Uterus (tissue), 4 donors: ENCODE measurements around the gene ASH1L. TPM values are rescaled to one million over a fixed set of nuclear protein-coding genes. Genes with fewer than 3 reads are reported as not detected.

Experiments
- DNase-seq, 2 donors: peaks; one replicate each; pipeline ENCODE4 v3.0.0-alpha.2; 2019 to 2020
- H3K27ac ChIP-seq, 2 donors: fragments of 200-600 bp; sonication (generic); 1 replicate in 1 of 2; 2 replicates in 1 of 2; pipeline ENCODE4 v1.5.1; 2016 to 2018
- H3K27me3 ChIP-seq, 2 donors: fragments of 200-600 bp; sonication (generic); one replicate each; pipeline ENCODE4 v1.5.1; 2018 to 2019; ENCODE audit warnings: control low read depth in 1 of 2
- H3K36me3 ChIP-seq, 2 donors: fragments of 200-600 bp; sonication (generic); one replicate each; pipeline ENCODE4 v1.5.1; 2019; ENCODE audit warnings: control low read depth in 1 of 2
- H3K4me1 ChIP-seq, 2 donors: fragments of 200-600 bp; sonication (generic); one replicate each; pipeline ENCODE4 v1.5.1; 2018 to 2019; ENCODE audit warnings: control low read depth in 1 of 2
- H3K4me3 ChIP-seq, 2 donors: fragments of 200-600 bp; sonication (generic); 1 replicate in 1 of 2; 2 replicates in 1 of 2; pipeline ENCODE4 v1.5.1; 2018 to 2019; ENCODE audit warnings: mild to moderate bottlenecking in 1 of 2
- H3K9me3 ChIP-seq, 2 donors: fragments of 200-600 bp; sonication (generic); one replicate each; pipeline ENCODE4 v1.5.1; 2019; ENCODE audit warnings: control low read depth in 1 of 2
- POLR2A ChIP-seq, 2 donors: fragments of 450-650 bp; IDR thresholded peaks; one replicate each; pipeline ENCODE4 v1.6.1; 2016; ENCODE audit warnings: antibody characterized with exemption in 2 of 2, mild to moderate bottlenecking in 1 of 2, moderate library complexity in 1 of 2
- intact Hi-C: fragments of 100-400 bp; cut with DNase I; formaldehyde crosslinking; loops from one replicate; pipeline ENCODE4 v1.15.1; 2023; ENCODE audit warnings: low total_unique reads
- total RNA-seq, 4 donors: library from RNA; depleted of rRNA in 3 of 4; stranded (reverse); fragments of >200 nt in 3 of 4; gene quantifications; one replicate each; pipeline versions ENCODE4 v1.1.0 to v1.2.4, GENCODE V29; 2014 to 2023
- TF ChIP-seq, protein P1 (sequence below), 4 experiments: fragments of 200-600 bp in 2 of 4; fragments of 450-650 bp in 2 of 4; sonication (generic) in 2 of 4; IDR thresholded peaks; one replicate each; pipeline ENCODE4 v1.5.1; 2016 to 2019; ENCODE audit warnings: antibody characterized with exemption in 4 of 4, mild to moderate bottlenecking in 2 of 4, moderate library complexity in 1 of 4
- donor health status: DM: yes; HTN: yes; CAD: no.

The ASH1L gene
- total RNA-seq, 4 donors from 2014 or later: 48.9 to 159 (median 99.8) TPM

DNA sequence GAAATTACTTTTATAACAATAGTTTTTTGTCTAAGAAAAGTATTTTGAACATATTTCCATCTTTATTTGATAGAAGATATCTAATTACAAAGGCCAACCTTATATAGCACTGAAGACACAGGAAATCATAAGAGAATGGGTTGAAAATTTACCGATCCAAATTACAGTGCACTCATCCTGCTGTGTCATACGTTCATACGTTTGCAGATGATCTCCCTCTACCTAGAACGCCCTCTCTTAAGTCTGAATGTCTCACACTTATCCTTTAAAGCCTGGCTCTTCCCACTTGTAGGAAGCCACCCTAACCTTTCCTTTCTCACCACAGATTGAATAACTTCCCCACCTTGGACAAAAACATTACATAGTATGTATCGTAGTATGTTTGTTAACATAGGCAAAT, 9.3 kb downstream of the ASH1L start:
- Histone ChIP-seq H3K4me1 (no peaks in the 10 kb centered on the region), H3K36me3 (no peaks in the 10 kb centered on the region), H3K27ac (no peak overlapping the region), H3K9me3 (no peaks in the 10 kb centered on the region), H3K27me3 (no peaks in the 10 kb centered on the region), H3K4me3 (no peak overlapping the region)
- no peak for TF ChIP-seq POLR2A (IDR thresholded peaks at IDR 0.05)
- TF ChIP-seq, protein P1, sequence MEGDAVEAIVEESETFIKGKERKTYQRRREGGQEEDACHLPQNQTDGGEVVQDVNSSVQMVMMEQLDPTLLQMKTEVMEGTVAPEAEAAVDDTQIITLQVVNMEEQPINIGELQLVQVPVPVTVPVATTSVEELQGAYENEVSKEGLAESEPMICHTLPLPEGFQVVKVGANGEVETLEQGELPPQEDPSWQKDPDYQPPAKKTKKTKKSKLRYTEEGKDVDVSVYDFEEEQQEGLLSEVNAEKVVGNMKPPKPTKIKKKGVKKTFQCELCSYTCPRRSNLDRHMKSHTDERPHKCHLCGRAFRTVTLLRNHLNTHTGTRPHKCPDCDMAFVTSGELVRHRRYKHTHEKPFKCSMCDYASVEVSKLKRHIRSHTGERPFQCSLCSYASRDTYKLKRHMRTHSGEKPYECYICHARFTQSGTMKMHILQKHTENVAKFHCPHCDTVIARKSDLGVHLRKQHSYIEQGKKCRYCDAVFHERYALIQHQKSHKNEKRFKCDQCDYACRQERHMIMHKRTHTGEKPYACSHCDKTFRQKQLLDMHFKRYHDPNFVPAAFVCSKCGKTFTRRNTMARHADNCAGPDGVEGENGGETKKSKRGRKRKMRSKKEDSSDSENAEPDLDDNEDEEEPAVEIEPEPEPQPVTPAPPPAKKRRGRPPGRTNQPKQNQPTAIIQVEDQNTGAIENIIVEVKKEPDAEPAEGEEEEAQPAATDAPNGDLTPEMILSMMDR (IDR thresholded peaks at IDR 0.05): no peak
- DNase-seq: no peak
- intact Hi-C loops: no loop called here

DNA sequence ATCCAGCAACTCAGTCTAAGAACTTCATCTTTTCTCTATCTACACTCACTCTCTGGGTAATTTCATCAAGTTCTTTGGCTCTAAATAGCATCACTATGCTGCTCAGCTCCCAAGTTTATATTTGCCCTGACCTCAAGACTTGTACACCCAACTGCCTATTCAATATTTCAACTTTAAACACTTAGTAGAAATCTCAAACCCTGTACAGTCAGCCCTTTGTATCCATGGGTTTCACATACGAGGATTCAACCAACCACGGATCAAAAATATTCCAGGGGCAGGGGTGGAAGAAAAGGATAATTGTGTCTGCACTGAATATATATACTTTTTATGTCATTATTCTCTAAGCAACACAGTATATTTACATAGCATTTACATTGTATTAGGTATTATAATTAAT, 13.9 kb downstream of the ASH1L start:
- TF ChIP-seq, protein P1 (IDR thresholded peaks at IDR 0.05): no peak
- no peak for TF ChIP-seq POLR2A (IDR thresholded peaks at IDR 0.05)
- H3K27me3 ChIP-seq: no peaks in the 10 kb centered on the region
- intact Hi-C loops: no loop called here
- no peak overlapping the region for H3K27ac ChIP-seq
- no peaks in the 10 kb centered on the region for H3K36me3 ChIP-seq
- no peaks in the 10 kb centered on the region for H3K4me1 ChIP-seq
- no peaks in the 10 kb centered on the region for H3K9me3 ChIP-seq
- H3K4me3 ChIP-seq: no peak overlapping the region
- no peak for DNase-seq

DNA sequence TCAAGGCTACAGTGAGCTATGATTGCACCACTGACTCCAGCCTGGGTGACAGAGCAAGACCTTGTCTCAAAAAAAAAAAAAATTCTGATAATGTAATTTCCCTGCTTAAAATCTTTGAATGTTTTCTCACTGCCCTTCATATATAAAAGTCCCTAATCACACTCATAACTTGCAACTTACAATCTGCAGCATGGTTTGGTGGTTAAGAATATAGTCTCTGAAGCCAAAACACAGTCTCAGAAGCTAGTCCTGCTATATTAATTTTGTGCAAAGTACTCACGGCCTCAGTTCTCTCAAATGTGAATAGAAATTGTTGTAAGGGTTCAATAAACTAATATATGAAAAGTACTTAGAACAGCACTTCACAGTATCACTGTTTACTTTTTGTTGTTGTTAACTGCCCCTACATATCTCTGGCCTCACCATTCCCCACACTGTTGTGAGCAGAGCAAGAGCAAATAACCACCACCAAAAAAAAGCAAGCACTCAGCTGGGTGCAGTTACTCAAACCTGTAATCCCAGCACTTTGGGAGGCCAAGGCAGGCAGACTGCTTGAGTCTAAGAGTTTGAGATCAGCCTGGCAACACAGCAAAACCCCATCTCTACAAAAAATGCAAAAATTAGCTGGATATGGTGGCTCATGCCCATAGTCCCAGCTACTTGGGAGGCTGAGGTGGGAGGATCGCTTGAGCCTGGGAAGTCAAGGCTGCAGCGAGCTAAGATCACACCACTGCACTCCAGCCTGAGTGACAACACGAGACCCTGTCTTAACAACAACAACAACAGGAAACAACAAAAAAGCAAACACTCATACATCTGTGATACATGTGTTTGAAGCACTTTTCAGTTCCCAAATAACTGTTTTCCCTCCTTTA, 22.4 kb downstream of the ASH1L start:
- H3K4me1 ChIP-seq: no peaks in the 10 kb centered on the region
- no peak overlapping the region for H3K27ac ChIP-seq
- no peaks in the 10 kb centered on the region for H3K27me3 ChIP-seq
- no peaks in the 10 kb centered on the region for H3K36me3 ChIP-seq
- TF ChIP-seq POLR2A (IDR thresholded peaks at IDR 0.05): no peak
- TF ChIP-seq, protein P1 (IDR thresholded peaks at IDR 0.05): no peak
- intact Hi-C loops: no loop called here
- H3K9me3 ChIP-seq: no peaks in the 10 kb centered on the region
- H3K4me3 ChIP-seq: no peak overlapping the region
- DNase-seq: no peak

DNA sequence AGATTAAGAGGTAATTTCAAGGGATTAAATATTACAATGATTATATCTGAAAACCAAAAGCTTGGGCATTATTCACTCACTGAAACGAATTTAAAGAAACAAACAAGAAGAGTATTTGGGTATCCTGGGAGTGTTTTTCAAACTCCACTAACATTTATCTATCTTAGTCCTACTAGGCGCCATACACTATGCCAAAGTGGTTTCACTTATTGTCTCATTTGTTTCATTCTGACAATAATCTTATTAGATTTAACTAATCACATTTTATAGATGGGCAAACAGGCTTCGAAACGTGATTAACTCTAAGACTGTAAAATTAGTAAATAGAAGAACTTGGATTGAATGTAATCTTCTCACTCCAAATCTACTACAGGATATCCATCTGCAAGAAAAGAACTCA, 25.4 kb downstream of the ASH1L start:
- no peak for DNase-seq

DNA sequence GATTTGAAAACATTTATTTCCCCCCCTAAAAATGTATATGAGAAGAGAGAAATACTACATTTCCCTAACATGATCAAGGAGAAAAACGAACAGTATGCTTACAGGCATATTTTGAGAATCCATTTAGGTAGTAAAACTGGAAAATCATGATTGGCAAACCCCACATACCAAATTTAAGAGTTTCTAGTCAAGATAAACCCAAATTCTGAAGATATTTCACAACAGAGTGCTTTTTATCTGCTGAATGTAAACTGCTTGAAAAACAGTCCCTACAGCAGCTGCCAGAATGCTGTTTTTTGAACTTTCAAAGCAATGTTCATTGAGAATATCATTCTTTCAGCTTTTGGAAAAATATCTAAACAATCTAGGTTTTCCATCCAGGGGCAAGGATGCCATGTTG, 31.0 kb downstream of the ASH1L start:
- Histone ChIP-seq H3K36me3 (no peaks in the 10 kb centered on the region), H3K27ac (peak overlapping the region in 1 of 2 donors; percentile 34), H3K27me3 (no peaks in the 10 kb centered on the region), H3K4me3 (no peak overlapping the region), H3K9me3 (no peaks in the 10 kb centered on the region), H3K4me1 (peaks cover 0 to 4% of the 10 kb centered on the region in 2 donors)
- TF ChIP-seq POLR2A (IDR thresholded peaks at IDR 0.05): no peak
- TF ChIP-seq, protein P1 (IDR thresholded peaks at IDR 0.05): no peak
- intact Hi-C loops: no loop called here
- DNase-seq: no peak

More for the DNA sequence above, 25.4 kb downstream of the ASH1L start:
- H3K4me3 ChIP-seq: no peak overlapping the region
- no peak overlapping the region for H3K27ac ChIP-seq
- H3K9me3 ChIP-seq: no peaks in the 10 kb centered on the region
- H3K36me3 ChIP-seq: no peaks in the 10 kb centered on the region
- no peaks in the 10 kb centered on the region for H3K4me1 ChIP-seq
- H3K27me3 ChIP-seq: no peaks in the 10 kb centered on the region
- intact Hi-C loops: no loop called here
- TF ChIP-seq POLR2A (IDR thresholded peaks at IDR 0.05): no peak
- TF ChIP-seq, protein P1 (IDR thresholded peaks at IDR 0.05): no peak
